HG02973 (cell line): ENCODE measurements around the gene DAZAP1.
"Not testable (repeated sequence)": the region's sequence is repeated elsewhere in the genome, so short reads cannot be mapped to it uniquely, and the experiment has no call there.

ENCODE experiments used
- ATAC-seq: cut with Tn5 transposase; IDR thresholded peaks from one replicate; pipeline ENCODE4 v1.9.1; 2021; ENCODE audit warnings: moderate library complexity; ENCODE audit not compliant: unreplicated experiment

DAZAP1 gene

GRCh38 chr19:1410136-1410786, 2.9 kb downstream of the DAZAP1 start:
- ATAC-seq, result no peak

DNA sequence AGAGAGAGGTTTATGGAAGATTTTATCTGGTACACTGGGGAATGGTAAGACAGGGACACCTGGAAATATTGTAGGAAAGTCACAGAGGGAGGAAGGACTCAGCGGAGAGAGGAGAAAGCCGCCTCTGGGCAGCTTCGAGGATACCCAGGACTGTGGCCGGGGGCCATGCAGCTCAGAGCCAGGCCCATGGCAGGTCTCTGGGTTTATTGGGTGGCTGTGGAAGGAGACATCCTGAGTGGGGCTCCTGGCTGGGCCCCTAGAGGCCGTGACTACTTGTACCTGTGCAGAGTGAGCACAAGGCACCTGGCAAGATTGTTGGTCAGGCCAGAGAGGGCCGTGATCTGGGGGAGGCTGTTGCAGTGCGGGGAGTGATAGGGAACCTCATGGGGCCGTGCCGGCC, 3.4 kb downstream of the DAZAP1 start:
- no peak for ATAC-seq

DNA sequence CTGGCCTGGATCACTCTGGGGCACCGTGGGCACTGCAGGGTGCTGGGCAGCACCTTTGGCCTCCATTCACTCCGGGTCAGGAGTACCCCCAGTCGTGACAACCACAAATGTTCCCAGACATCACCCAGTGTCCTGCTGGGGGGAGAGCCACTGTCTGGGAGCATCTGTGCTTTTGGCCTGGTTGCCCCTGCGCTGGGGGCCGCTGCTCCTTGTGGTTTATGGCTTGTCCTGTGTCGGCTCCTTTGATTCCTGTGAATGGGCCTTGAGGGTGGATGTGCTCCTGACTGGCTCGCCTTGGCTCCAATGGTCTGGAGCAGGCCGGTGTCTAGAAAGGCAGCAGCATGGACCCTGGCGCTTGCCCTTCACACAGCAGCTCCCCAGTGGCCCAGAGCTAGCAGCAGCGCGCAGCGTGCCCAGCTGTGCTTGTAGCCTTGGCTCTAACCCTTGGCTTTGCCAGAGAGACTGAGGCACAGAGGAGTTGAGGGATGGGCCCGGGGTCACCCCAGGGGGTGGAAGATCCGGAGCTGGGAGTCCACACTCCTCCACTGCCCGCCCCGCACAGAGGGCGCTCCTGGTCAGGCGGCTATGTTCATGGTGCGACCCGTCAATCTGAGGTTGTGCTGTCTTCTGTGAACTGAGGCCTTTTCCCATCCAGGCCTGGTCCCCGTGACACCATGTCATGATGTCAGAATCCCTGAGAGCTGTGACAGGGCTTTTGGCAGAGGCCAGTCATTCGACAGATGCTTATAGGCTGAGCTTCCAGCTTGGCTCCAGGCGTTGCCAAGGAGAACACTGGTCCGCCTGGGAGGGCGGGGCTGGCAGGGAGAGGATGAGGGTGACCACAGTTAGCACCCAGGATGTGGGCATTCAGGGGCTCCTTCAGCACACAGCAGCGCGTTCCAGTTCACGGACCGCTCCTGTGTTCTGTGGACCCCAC, 4.1 kb downstream of the DAZAP1 start:
- no peak for ATAC-seq

GRCh38 chr19:1412323-1412923, 5.0 kb downstream of the DAZAP1 start:
- ATAC-seq, result no peak

- no peak for ATAC-seq
Observed at GRCh38 chr19:1412995-1413800, 5.8 kb downstream of the DAZAP1 start.

- ATAC-seq, result no peak
Observed at GRCh38 chr19:1416014-1416841, 8.8 kb downstream of the DAZAP1 start.

GRCh38 chr19:1417145-1417544, 9.8 kb downstream of the DAZAP1 start:
- no peak for ATAC-seq

- no peak for ATAC-seq
Observed at GRCh38 chr19:1417681-1418495, 10.5 kb downstream of the DAZAP1 start.

GRCh38 chr19:1418496-1418775, 11.1 kb downstream of the DAZAP1 start:
- no peak for ATAC-seq

GRCh38 chr19:1418951-1419738, 11.8 kb downstream of the DAZAP1 start:
- no peak for ATAC-seq

- ATAC-seq, result not testable (repeated sequence)
Observed at GRCh38 chr19:1420085-1420484, 12.7 kb downstream of the DAZAP1 start.

DNA sequence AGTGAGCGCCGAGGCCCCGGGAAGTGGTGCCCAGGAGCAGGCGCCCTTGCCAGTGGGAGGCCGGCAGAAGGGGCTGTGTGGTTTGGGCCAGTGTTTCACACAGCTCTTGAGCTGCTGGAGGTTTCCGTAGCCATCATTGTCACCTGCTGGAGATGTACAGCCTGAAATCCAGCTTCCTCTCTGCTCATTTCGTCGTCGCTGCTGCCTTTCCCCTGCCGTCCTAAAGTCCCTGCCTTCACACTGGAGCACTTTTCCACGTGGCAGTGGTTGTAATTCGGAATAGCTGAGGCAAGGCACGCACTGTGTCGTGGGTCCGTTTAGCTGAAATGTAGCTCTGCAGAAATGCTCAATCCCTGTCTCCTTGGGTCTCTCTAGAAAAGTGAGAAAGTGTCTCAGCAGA, 13.2 kb downstream of the DAZAP1 start:
- no peak for ATAC-seq

DNA sequence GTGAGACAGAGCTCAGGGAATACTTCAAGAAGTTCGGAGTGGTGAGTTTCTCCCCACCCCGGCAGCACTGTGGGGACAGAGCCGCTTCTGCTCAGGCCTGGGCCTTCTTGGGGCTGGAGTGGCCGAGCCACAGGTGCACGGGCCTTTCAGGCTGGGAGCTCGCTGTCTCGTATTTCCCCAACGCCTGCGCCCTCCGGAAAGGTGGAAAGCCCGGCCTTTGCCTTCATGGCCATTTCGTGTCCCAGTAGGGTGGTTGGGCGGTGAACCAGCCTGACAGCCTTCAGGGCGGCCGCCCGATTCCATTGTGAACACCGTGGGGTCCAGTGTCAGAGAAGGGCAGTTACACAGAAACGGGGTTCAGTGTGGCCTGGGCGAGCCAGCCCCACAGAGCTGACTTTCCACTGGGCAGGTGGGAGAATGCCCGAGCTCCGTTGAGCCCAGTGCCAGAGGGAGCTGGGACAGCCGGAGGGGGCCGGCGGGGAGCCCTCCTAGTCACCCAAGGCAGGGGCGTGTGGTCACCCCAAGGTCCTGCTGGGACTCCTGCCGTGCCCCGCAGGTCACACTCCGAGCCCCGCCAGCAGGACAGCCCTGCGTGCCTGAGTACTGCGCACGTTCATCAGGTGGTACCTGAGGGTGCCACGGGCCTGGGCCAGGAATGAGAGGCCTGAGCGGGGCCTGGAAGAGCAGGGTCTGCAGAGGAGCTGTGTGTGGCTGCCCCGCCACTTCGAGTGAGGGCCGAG, 14.0 kb downstream of the DAZAP1 start:
- no peak for ATAC-seq

GRCh38 chr19:1421958-1422305, 14.5 kb downstream of the DAZAP1 start:
- ATAC-seq, result no peak

- no peak for ATAC-seq
Observed at GRCh38 chr19:1422360-1422759, 15.0 kb downstream of the DAZAP1 start.

DNA sequence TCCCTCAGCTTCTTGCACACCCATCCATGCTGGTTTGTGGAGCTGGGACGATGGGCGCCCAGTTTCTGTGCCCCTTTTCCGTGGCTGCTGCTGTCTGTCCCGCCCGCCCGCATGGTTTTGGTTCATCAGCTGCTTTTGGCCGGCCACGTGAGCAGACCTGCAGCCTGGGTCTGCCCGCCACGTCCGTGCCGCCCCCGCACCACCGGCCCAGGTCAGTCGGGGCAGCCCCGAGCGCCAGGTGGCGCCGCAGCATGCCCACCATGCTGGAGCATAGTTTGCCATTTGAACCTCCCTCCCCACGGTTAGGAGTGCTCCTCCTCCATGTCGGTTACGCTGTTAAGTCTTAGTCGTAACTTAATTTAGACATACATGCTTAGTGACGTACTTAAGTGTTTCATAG, 15.6 kb downstream of the DAZAP1 start:
- no peak for ATAC-seq

- ATAC-seq, result no peak
Observed at GRCh38 chr19:1423436-1424191, 16.2 kb downstream of the DAZAP1 start.
